Measurements from ENCODE around the gene CNOT4. TPM values are rescaled to one million over a fixed set of nuclear protein-coding genes. Genes with fewer than 3 reads are reported as not detected.
A peak's percentile ranks its signal among the peaks of the same experiment; 100 is the strongest.

Gene CNOT4, protein sequence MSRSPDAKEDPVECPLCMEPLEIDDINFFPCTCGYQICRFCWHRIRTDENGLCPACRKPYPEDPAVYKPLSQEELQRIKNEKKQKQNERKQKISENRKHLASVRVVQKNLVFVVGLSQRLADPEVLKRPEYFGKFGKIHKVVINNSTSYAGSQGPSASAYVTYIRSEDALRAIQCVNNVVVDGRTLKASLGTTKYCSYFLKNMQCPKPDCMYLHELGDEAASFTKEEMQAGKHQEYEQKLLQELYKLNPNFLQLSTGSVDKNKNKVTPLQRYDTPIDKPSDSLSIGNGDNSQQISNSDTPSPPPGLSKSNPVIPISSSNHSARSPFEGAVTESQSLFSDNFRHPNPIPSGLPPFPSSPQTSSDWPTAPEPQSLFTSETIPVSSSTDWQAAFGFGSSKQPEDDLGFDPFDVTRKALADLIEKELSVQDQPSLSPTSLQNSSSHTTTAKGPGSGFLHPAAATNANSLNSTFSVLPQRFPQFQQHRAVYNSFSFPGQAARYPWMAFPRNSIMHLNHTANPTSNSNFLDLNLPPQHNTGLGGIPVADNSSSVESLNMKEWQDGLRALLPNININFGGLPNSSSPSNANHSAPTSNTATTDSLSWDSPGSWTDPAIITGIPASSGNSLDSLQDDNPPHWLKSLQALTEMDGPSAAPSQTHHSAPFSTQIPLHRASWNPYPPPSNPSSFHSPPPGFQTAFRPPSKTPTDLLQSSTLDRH
- total RNA-seq: 16.2 TPM

DNA sequence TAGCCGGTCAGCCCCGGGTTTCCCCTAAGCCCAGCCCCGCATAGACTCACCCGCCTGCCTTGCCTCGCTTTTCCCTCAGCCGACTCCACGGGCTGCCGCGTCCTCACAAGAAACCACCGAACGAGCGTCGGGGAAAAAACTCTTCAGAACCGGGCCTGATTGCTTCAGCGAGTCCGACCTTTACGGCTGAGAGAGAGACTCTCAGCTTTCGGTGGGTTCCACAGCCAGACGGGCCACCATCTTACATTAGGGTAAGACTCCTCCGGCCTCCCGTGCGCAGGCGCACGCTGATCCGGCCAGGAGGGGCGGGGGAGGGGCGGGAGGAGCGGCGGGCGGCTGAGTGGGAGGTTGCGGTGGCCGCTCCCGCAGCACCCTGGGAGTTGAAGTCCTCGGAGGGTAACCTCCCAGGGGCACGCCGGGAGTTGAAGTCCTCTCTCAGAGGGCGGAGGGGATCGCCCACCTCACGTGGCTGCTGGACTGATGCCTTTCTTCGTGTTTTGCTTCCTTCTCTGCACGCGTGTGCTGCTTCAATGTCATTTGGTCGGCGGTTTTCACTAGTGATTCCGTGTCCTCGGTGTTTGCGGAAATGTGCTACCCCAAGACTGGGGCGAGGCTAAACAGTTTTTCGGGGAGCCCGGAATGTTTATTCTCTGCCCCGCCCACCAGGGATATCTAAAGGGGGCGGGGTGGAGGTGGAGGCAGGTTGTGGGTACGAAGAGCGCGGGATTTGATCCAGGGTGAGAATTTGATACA, at the start of gene CNOT4:
CNOT4 (minus strand) TSS at position 264 of the 753 bp plus-strand sequence. CDS start 71,771 bp downstream, outside the sequence.
- no peaks in the 10 kb centered on the region for H3K27me3 ChIP-seq (ENCODE audit: control insufficient read depth in 3 of 3, insufficient read depth in 3 of 3, low read length in 3 of 3)
- peaks cover 11 to 25% (median 14%) of the 10 kb centered on the region in 3 donors for H3K4me1 ChIP-seq (ENCODE audit: control insufficient read depth in 3 of 3, insufficient read depth in 3 of 3, low read length in 3 of 3)
- H3K9ac ChIP-seq (ENCODE audit: low read depth in 1 of 3, low read length in 3 of 3): peak within 1 kb of the TSS; percentile 96 to 99 (median 99)
- H3K36me3 ChIP-seq (ENCODE audit: control insufficient read depth in 3 of 3, insufficient read depth in 3 of 3, low read length in 3 of 3): no peaks in the 10 kb centered on the region
- no peaks in the 10 kb centered on the region for H3K9me3 ChIP-seq (ENCODE audit: control insufficient read depth in 3 of 3, low read length in 3 of 3)
- peak within 1 kb of the TSS; percentile 96 to 99 (median 97) for H3K4me3 ChIP-seq (ENCODE audit: low read length in 3 of 3)
- H3K27ac ChIP-seq (ENCODE audit: low read depth, low read length): peak within 1 kb of the TSS; percentile 95

DNA sequence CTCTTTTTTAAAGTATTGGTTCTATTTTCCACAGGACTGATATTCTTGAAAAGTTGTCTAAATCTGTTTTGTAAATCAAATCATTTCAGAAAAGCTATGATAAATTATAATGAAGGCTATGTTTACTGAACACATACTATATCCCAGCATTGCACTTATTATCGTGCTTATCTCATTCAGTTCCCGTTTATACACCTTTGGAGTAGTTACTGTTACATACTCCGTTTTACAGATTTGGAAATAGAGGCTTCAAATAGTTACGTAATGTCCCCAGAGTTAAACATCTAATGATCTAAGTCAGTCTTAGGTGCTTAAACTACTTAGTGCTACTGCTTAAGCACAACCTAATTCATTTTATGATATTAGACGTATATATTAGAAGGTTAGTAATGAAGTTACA, 49.0 kb upstream of the CNOT4 start:
- Histone ChIP-seq H3K9me3 (ENCODE audit: control insufficient read depth in 3 of 3, low read length in 3 of 3) (no peaks in the 10 kb centered on the region), H3K27ac (ENCODE audit: low read depth, low read length) (peak overlapping the region; percentile 97), H3K9ac (ENCODE audit: low read depth in 1 of 3, low read length in 3 of 3) (peak overlapping the region; percentile 94 to 99 (median 95)), H3K4me1 (ENCODE audit: control insufficient read depth in 3 of 3, insufficient read depth in 3 of 3, low read length in 3 of 3) (peaks cover 5 to 19% (median 7%) of the 10 kb centered on the region in 3 donors), H3K36me3 (ENCODE audit: control insufficient read depth in 3 of 3, insufficient read depth in 3 of 3, low read length in 3 of 3) (peaks cover 0 to 4% (median 0%) of the 10 kb centered on the region in 3 donors), H3K27me3 (ENCODE audit: control insufficient read depth in 3 of 3, insufficient read depth in 3 of 3, low read length in 3 of 3) (no peaks in the 10 kb centered on the region), H3K4me3 (ENCODE audit: low read length in 3 of 3) (peak overlapping the region; percentile 93 to 99 (median 97))

DNA sequence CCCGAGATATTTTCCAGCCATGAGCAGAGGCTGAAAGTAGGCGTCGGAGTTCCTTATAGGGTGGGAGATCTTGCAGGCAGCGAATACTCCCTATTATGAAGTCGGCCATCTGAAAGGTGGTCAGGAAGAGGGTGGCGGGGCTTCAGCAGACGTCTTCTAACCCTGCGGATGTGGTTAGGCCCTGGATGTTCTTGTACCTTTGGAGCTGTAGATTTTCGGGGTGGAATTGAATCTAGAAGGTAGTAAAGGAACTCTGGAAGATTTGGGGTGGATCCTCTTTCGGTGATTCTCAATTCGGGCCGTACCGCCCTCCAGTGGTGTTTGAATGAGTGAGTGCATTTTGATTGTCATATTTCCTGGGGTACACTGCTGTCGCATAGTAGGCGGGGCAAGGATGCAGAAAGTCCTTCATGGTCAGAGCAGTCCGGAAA, 48.5 kb upstream of the CNOT4 start:
- Histone ChIP-seq H3K9ac (ENCODE audit: low read depth in 1 of 3, low read length in 3 of 3) (peak overlapping the region; percentile 94 to 99 (median 95)), H3K4me1 (ENCODE audit: control insufficient read depth in 3 of 3, insufficient read depth in 3 of 3, low read length in 3 of 3) (peaks cover 5 to 19% (median 7%) of the 10 kb centered on the region in 3 donors), H3K4me3 (ENCODE audit: low read length in 3 of 3) (peak overlapping the region; percentile 93 to 99 (median 97)), H3K27ac (ENCODE audit: low read depth, low read length) (peak overlapping the region; percentile 97), H3K36me3 (ENCODE audit: control insufficient read depth in 3 of 3, insufficient read depth in 3 of 3, low read length in 3 of 3) (peaks cover 0 to 4% (median 0%) of the 10 kb centered on the region in 3 donors), H3K9me3 (ENCODE audit: control insufficient read depth in 3 of 3, low read length in 3 of 3) (no peaks in the 10 kb centered on the region), H3K27me3 (ENCODE audit: control insufficient read depth in 3 of 3, insufficient read depth in 3 of 3, low read length in 3 of 3) (no peaks in the 10 kb centered on the region)

DNA sequence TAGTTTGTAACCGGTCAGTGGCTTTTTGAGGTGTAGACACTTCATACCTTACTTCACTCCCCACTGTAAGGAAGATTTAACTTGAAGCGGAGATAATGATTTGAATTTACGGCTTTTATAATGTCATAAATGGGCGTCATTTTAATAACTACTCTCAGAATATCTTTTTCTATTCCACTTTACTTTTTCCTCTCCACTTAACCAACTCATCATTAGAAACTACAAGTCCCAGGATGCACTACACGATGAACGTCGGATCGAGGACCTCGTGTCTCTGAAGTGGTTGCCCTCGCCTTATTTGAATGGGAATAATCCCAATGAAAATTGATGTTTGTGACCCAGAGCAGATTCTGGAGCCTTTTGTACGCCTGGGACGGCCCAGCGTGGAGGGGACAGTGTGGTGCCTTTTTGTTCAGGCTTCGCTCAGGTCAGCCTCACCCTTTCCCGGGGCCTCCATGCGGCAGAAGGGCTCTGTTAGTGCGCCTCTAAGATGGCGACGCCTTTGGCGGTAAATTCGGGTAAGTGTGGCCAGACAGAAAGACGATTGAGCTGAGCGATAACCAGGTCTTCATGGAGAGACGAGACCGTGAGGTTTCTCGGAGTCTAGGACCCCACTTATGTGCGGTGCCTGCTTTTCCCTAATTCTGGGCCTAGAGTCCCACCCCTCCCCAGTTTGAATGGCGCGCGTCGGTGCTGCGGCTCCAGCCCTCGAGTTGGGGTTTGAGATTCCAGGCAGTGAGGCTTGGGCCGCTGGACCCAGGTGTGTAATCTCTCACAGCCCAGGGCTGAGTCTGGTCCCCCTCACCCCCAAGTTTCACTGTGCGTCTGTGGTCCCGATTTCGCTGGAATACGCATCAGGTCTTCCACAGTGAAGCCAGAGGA, 47.8 kb upstream of the CNOT4 start, which contains the start of gene NUP205:
NUP205 (plus strand) TSS at position 463 of the 882 bp plus-strand sequence; CDS start at position 491, 28 bp downstream.
- Histone ChIP-seq H3K36me3 (ENCODE audit: control insufficient read depth in 3 of 3, insufficient read depth in 3 of 3, low read length in 3 of 3) (peaks cover 0 to 4% (median 0%) of the 10 kb centered on the region in 3 donors), H3K9me3 (ENCODE audit: control insufficient read depth in 3 of 3, low read length in 3 of 3) (no peaks in the 10 kb centered on the region), H3K4me1 (ENCODE audit: control insufficient read depth in 3 of 3, insufficient read depth in 3 of 3, low read length in 3 of 3) (peaks cover 5 to 19% (median 7%) of the 10 kb centered on the region in 3 donors), H3K27ac (ENCODE audit: low read depth, low read length) (peak within 1 kb of the TSS; percentile 97), H3K27me3 (ENCODE audit: control insufficient read depth in 3 of 3, insufficient read depth in 3 of 3, low read length in 3 of 3) (no peaks in the 10 kb centered on the region), H3K9ac (ENCODE audit: low read depth in 1 of 3, low read length in 3 of 3) (peak within 1 kb of the TSS; percentile 94 to 99 (median 95)), H3K4me3 (ENCODE audit: low read length in 3 of 3) (peak within 1 kb of the TSS; percentile 93 to 99 (median 97))

DNA sequence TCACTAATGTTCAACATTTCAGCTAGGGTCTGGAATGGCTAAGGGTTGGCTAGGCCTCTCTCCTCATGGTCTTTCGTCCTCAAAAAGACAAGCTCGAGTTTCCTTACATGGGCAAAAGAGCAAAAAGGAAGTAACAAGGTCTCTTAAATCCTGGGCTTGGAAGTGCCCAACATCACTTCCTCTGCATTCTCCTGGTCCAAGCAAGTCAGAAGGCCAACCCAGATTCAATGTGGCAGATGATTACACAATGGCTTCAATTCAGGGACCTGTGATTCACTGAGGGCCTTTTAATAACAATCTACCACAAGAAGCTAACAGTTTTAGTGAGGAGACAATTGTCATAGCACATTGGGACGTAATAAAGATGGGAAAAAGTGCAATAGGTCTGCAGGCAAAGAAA, 43.4 kb upstream of the CNOT4 start:
- no peaks in the 10 kb centered on the region for H3K27me3 ChIP-seq (ENCODE audit: control insufficient read depth in 3 of 3, insufficient read depth in 3 of 3, low read length in 3 of 3)
- H3K4me1 ChIP-seq (ENCODE audit: control insufficient read depth in 3 of 3, insufficient read depth in 3 of 3, low read length in 3 of 3): peaks cover 0 to 8% (median 0%) of the 10 kb centered on the region in 3 donors
- no peak overlapping the region for H3K9ac ChIP-seq (ENCODE audit: low read depth in 1 of 3, low read length in 3 of 3)
- peaks cover 0 to 4% (median 0%) of the 10 kb centered on the region in 3 donors for H3K36me3 ChIP-seq (ENCODE audit: control insufficient read depth in 3 of 3, insufficient read depth in 3 of 3, low read length in 3 of 3)
- no peak overlapping the region for H3K27ac ChIP-seq (ENCODE audit: low read depth, low read length)
- H3K4me3 ChIP-seq (ENCODE audit: low read length in 3 of 3): no peak overlapping the region
- H3K9me3 ChIP-seq (ENCODE audit: control insufficient read depth in 3 of 3, low read length in 3 of 3): no peaks in the 10 kb centered on the region

DNA sequence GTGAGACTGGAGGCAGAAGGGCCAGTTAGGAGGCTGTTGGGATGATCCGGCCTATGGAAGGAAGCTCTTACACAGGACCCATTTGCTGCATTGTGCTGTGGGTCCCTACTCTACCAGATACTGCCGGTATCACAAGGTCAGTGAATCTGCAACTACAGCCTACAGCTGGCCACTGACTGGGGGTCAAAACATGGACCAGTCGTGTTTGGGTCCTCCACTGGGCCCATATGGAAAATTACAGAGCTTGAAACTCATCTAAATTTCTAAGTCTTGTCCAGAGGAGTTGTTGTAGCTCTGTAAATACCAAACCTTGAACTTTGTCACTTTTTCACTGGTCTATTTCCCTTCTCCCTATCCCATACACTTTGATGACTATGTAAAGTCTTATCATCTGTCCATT, 42.2 kb upstream of the CNOT4 start:
- H3K27me3 ChIP-seq (ENCODE audit: control insufficient read depth in 3 of 3, insufficient read depth in 3 of 3, low read length in 3 of 3): no peaks in the 10 kb centered on the region
- H3K36me3 ChIP-seq (ENCODE audit: control insufficient read depth in 3 of 3, insufficient read depth in 3 of 3, low read length in 3 of 3): no peaks in the 10 kb centered on the region
- no peak overlapping the region for H3K27ac ChIP-seq (ENCODE audit: low read depth, low read length)
- no peaks in the 10 kb centered on the region for H3K4me1 ChIP-seq (ENCODE audit: control insufficient read depth in 3 of 3, insufficient read depth in 3 of 3, low read length in 3 of 3)
- no peaks in the 10 kb centered on the region for H3K9me3 ChIP-seq (ENCODE audit: control insufficient read depth in 3 of 3, low read length in 3 of 3)
- H3K4me3 ChIP-seq (ENCODE audit: low read length in 3 of 3): no peak overlapping the region
- H3K9ac ChIP-seq (ENCODE audit: low read depth in 1 of 3, low read length in 3 of 3): no peak overlapping the region

DNA sequence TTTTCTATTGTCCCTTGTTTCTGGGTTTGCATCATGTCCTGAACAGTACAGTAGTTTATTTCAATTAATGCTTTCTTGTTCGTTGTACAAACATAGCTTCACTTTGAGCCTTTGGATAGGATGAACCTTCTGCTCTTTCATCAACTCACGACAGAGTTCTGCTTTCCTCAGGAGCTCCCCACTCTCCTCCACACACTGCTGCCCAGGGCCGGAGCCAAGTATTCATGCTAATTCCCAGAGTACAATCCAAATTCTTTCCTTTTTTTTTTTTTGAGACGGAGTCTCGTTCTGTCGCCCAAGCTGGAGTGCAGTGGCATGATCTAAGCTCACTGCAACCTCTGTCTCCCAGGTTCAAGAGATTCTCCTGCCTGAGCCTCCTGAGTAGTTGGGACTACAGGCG, 40.3 kb upstream of the CNOT4 start:
- H3K27me3 ChIP-seq (ENCODE audit: control insufficient read depth in 3 of 3, insufficient read depth in 3 of 3, low read length in 3 of 3): no peaks in the 10 kb centered on the region
- H3K9me3 ChIP-seq (ENCODE audit: control insufficient read depth in 3 of 3, low read length in 3 of 3): no peaks in the 10 kb centered on the region
- no peak overlapping the region for H3K9ac ChIP-seq (ENCODE audit: low read depth in 1 of 3, low read length in 3 of 3)
- H3K27ac ChIP-seq (ENCODE audit: low read depth, low read length): no peak overlapping the region
- H3K36me3 ChIP-seq (ENCODE audit: control insufficient read depth in 3 of 3, insufficient read depth in 3 of 3, low read length in 3 of 3): no peaks in the 10 kb centered on the region
- H3K4me1 ChIP-seq (ENCODE audit: control insufficient read depth in 3 of 3, insufficient read depth in 3 of 3, low read length in 3 of 3): no peaks in the 10 kb centered on the region
- H3K4me3 ChIP-seq (ENCODE audit: low read length in 3 of 3): no peak overlapping the region

DNA sequence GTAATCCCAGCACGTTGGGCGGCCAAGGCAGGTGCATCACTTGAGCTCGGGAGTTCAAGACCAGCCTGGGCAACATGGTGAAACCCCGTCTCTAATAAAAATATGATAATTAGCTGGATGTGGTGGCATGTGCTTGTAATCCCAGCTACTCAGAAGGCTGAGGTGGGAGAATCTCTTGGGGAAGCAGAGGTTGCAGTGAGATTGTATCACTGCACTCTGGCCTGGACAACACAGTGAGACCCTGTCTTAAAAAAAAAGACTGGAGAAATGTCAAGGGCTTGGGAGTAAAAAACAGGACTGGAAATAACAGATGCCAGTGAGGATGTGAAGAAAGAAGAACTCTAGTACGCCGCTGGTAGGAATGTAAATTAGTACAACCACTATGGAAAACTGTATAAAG, 31.1 kb upstream of the CNOT4 start:
- no peak overlapping the region for H3K4me3 ChIP-seq (ENCODE audit: low read length in 3 of 3)
- no peaks in the 10 kb centered on the region for H3K27me3 ChIP-seq (ENCODE audit: control insufficient read depth in 3 of 3, insufficient read depth in 3 of 3, low read length in 3 of 3)
- no peaks in the 10 kb centered on the region for H3K9me3 ChIP-seq (ENCODE audit: control insufficient read depth in 3 of 3, low read length in 3 of 3)
- no peak overlapping the region for H3K9ac ChIP-seq (ENCODE audit: low read depth in 1 of 3, low read length in 3 of 3)
- H3K4me1 ChIP-seq (ENCODE audit: control insufficient read depth in 3 of 3, insufficient read depth in 3 of 3, low read length in 3 of 3): no peaks in the 10 kb centered on the region
- H3K36me3 ChIP-seq (ENCODE audit: control insufficient read depth in 3 of 3, insufficient read depth in 3 of 3, low read length in 3 of 3): no peaks in the 10 kb centered on the region
- H3K27ac ChIP-seq (ENCODE audit: low read depth, low read length): no peak overlapping the region

DNA sequence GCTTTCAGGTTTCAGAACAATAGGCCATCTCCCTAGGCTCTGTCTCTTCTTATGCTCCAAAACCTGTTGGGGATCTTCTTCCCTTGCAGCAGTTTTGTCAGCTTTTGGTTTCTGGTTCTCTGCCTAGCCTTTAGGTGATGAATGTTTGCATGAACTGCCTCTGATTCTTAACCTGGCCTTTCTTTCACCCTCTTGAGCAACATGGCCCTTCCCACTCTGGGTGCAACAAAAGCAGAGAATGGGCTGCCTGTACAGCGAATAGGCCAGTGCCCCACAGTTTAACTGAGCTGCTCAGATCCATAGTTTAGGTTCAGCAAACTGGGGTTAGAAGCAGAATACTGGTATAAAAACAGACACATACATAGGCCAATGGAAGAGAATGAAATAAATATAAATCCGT, 29.7 kb upstream of the CNOT4 start:
- Histone ChIP-seq H3K9ac (ENCODE audit: low read depth in 1 of 3, low read length in 3 of 3) (no peak overlapping the region), H3K4me1 (ENCODE audit: control insufficient read depth in 3 of 3, insufficient read depth in 3 of 3, low read length in 3 of 3) (no peaks in the 10 kb centered on the region), H3K27ac (ENCODE audit: low read depth, low read length) (no peak overlapping the region), H3K9me3 (ENCODE audit: control insufficient read depth in 3 of 3, low read length in 3 of 3) (no peaks in the 10 kb centered on the region), H3K36me3 (ENCODE audit: control insufficient read depth in 3 of 3, insufficient read depth in 3 of 3, low read length in 3 of 3) (no peaks in the 10 kb centered on the region), H3K27me3 (ENCODE audit: control insufficient read depth in 3 of 3, insufficient read depth in 3 of 3, low read length in 3 of 3) (no peaks in the 10 kb centered on the region), H3K4me3 (ENCODE audit: low read length in 3 of 3) (no peak overlapping the region)

Measured in skeletal muscle tissue (tissue), 4 donors.